Mesendoderm (in vitro differentiated cells): ENCODE data around the gene KLHL13. TPM values are rescaled to one million over a fixed set of nuclear protein-coding genes. Genes with fewer than 3 reads are reported as not detected.

ENCODE experiments used
- DNase-seq: peaks from one replicate; pipeline ENCODE4 v3.0.0; 2013
- H2AK5ac ChIP-seq: 2 replicates; pipeline ENCODE4 v1.6.1; 2013; ENCODE audit warnings: low read length, inconsistent platforms
- H2BK120ac ChIP-seq: 2 replicates; pipeline ENCODE4 v1.6.1; 2013; ENCODE audit warnings: low read depth, mild to moderate bottlenecking, low read length, moderate library complexity, mixed read lengths
- H2BK15ac ChIP-seq: replicated peaks from 2 replicates; pipeline ENCODE4 v1.6.1; 2013; ENCODE audit warnings: low read depth, mild to moderate bottlenecking, moderate library complexity
- H2BK5ac ChIP-seq: 2 replicates; pipeline ENCODE4 v1.6.1; 2013; ENCODE audit warnings: low read length, inconsistent platforms
- H3K18ac ChIP-seq: 2 replicates; pipeline ENCODE4 v1.6.1; 2013; ENCODE audit warnings: mild to moderate bottlenecking, low read length, mixed read lengths
- H3K23ac ChIP-seq: one replicate; pipeline ENCODE4 v1.6.1; 2013; ENCODE audit warnings: low read length
- H3K27ac ChIP-seq: 2 replicates; pipeline ENCODE4 v1.5.1; 2013; ENCODE audit warnings: low read depth, mild to moderate bottlenecking, inconsistent platforms, low read length, moderate library complexity
- H3K27me3 ChIP-seq: 2 replicates; pipeline ENCODE4 v1.6.1; 2013; ENCODE audit warnings: low read length, control low read depth, mild to moderate bottlenecking, inconsistent platforms; ENCODE audit not compliant: insufficient read depth, poor library complexity
- H3K36me3 ChIP-seq: 2 replicates; pipeline ENCODE4 v1.6.1; 2013; ENCODE audit warnings: low read length, inconsistent platforms; ENCODE audit not compliant: control insufficient read depth, insufficient read depth
- H3K4ac ChIP-seq: one replicate; pipeline ENCODE4 v1.6.1; 2013; ENCODE audit warnings: low read depth, mild to moderate bottlenecking, low read length, moderate library complexity
- H3K4me1 ChIP-seq: 2 replicates; pipeline ENCODE4 v1.6.1; 2013; ENCODE audit warnings: low read depth, low read length, inconsistent platforms; ENCODE audit not compliant: control insufficient read depth
- H3K4me2 ChIP-seq: 2 replicates; pipeline ENCODE4 v1.6.1; 2013; ENCODE audit warnings: low read length
- H3K4me3 ChIP-seq: 2 replicates; pipeline ENCODE4 v1.5.1; 2013; ENCODE audit warnings: mild to moderate bottlenecking, low read length
- H3K56ac ChIP-seq: one replicate; pipeline ENCODE4 v1.6.1; 2013; ENCODE audit warnings: low read length
- H3K79me1 ChIP-seq: 2 replicates; pipeline ENCODE4 v1.6.1; 2013; ENCODE audit warnings: low read length, inconsistent platforms
- H3K79me2 ChIP-seq: 2 replicates; pipeline ENCODE4 v1.6.1; 2013; ENCODE audit warnings: mild to moderate bottlenecking, low read length; ENCODE audit not compliant: control insufficient read depth, insufficient read depth
- H3K9ac ChIP-seq: 2 replicates; pipeline ENCODE4 v1.6.1; 2013; ENCODE audit warnings: low read length, inconsistent platforms
- H4K5ac ChIP-seq: one replicate; pipeline ENCODE4 v1.6.1; 2013; ENCODE audit warnings: low read length
- H4K8ac ChIP-seq: one replicate; pipeline ENCODE4 v1.6.1; 2013; ENCODE audit warnings: low read depth, mild to moderate bottlenecking, control low read depth, low read length, moderate library complexity
- WGBS: extraction: QIAGEN DNeasy Blood & Tissue Kit; methylation state at CpG from one replicate; pipeline ENCODE4 v1.1.7; 2013; ENCODE audit warnings: low lambda C conversion rate, missing lambda C conversion rate; ENCODE audit not compliant: insufficient coverage; ENCODE audit errors: extremely low coverage; 5-methylcytosine and 5-hydroxymethylcytosine counted together
- polyA plus RNA-seq, 2 experiments: library from polyadenylated mRNA; stranded (reverse); fragments of 200-250 nt; gene quantifications; one replicate each; pipeline ENCODE4 v1.2.3, GENCODE V29; 2013

The KLHL13 gene, protein sequence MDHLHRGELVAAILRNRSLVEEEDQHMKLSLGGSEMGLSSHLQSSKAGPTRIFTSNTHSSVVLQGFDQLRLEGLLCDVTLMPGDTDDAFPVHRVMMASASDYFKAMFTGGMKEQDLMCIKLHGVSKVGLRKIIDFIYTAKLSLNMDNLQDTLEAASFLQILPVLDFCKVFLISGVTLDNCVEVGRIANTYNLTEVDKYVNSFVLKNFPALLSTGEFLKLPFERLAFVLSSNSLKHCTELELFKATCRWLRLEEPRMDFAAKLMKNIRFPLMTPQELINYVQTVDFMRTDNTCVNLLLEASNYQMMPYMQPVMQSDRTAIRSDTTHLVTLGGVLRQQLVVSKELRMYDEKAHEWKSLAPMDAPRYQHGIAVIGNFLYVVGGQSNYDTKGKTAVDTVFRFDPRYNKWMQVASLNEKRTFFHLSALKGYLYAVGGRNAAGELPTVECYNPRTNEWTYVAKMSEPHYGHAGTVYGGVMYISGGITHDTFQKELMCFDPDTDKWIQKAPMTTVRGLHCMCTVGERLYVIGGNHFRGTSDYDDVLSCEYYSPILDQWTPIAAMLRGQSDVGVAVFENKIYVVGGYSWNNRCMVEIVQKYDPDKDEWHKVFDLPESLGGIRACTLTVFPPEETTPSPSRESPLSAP
- polyA plus RNA-seq (2013, experiment 1 of 2), result 1.2 TPM
- 1.3 TPM for polyA plus RNA-seq (2013, experiment 2 of 2)

- H2AK5ac ChIP-seq, result no peak within 1 kb of the TSS
- H3K56ac ChIP-seq, result peak within 1 kb of the TSS; percentile 81
- no peak within 1 kb of the TSS for H4K5ac ChIP-seq
- peak within 1 kb of the TSS; percentile 69 for H3K9ac ChIP-seq
- H2BK5ac ChIP-seq, result no peak within 1 kb of the TSS
- no peak within 1 kb of the TSS for H3K23ac ChIP-seq
- no peaks in the 10 kb centered on the region for H3K79me1 ChIP-seq
- H3K27me3 ChIP-seq, result no peaks in the 10 kb centered on the region
- H3K4me1 ChIP-seq, result no peaks in the 10 kb centered on the region
- H3K36me3 ChIP-seq, result no peaks in the 10 kb centered on the region
- H3K79me2 ChIP-seq, result no peaks in the 10 kb centered on the region
- H3K4ac ChIP-seq, result no peak within 1 kb of the TSS
- DNase-seq, result peak; percentile 39
- no peak within 1 kb of the TSS for H4K8ac ChIP-seq
- H2BK120ac ChIP-seq, result no peak within 1 kb of the TSS
- H3K27ac ChIP-seq, result no peak within 1 kb of the TSS
- peak within 1 kb of the TSS; percentile 36 for H3K4me2 ChIP-seq
- peak within 1 kb of the TSS; percentile 40 for H3K4me3 ChIP-seq
- peak within 1 kb of the TSS; percentile 46 for H3K18ac ChIP-seq
- H2BK15ac ChIP-seq, result no peak within 1 kb of the TSS
- no CpG with 5 or more reads among the region's 42 CpGs for WGBS
Measured at GRCh38 chrX:118116713-118117550, at the start of gene KLHL13. KLHL13 (minus strand) TSS chrX:118116810; CDS start chrX:118028473, 88,337 bp downstream.

GRCh38 chrX:118164138-118164537 lies 47.5 kb upstream of the KLHL13 start:
- Histone ChIP-seq H3K4ac (no peak overlapping the region), H4K8ac (no peak overlapping the region), H3K27me3 (no peaks in the 10 kb centered on the region), H2BK15ac (no peak overlapping the region), H3K18ac (no peak overlapping the region), H3K4me1 (no peaks in the 10 kb centered on the region), H3K4me3 (no peak overlapping the region), H3K4me2 (no peak overlapping the region), H3K56ac (no peak overlapping the region), H3K27ac (no peak overlapping the region), H4K5ac (no peak overlapping the region), H2BK120ac (no peak overlapping the region), H3K23ac (no peak overlapping the region), H2BK5ac (no peak overlapping the region), H3K79me2 (no peaks in the 10 kb centered on the region), H2AK5ac (no peak overlapping the region), H3K9ac (no peak overlapping the region), H3K79me1 (no peaks in the 10 kb centered on the region), H3K36me3 (no peaks in the 10 kb centered on the region)
- DNase-seq, result no peak
- no CpG with 5 or more reads among the region's 1 CpG for WGBS

- no CpG with 5 or more reads among the region's 7 CpGs for WGBS
- H2AK5ac ChIP-seq, result no peak overlapping the region
Measured at GRCh38 chrX:118156953-118157608, 40.5 kb upstream of the KLHL13 start.

GRCh38 chrX:118156254-118156952 lies 39.8 kb upstream of the KLHL13 start:
- Histone ChIP-seq H2BK5ac (no peak overlapping the region), H3K27ac (no peak overlapping the region)

More at GRCh38 chrX:118156953-118157608, 40.5 kb upstream of the KLHL13 start:
- DNase-seq, result peak; percentile 2
- Histone ChIP-seq H2BK120ac (no peak overlapping the region), H3K4me3 (no peak overlapping the region), H3K4ac (no peak overlapping the region), H3K27ac (no peak overlapping the region), H3K4me2 (no peak overlapping the region), H3K23ac (no peak overlapping the region), H3K4me1 (no peaks in the 10 kb centered on the region), H3K36me3 (no peaks in the 10 kb centered on the region), H3K9ac (no peak overlapping the region), H4K5ac (no peak overlapping the region), H4K8ac (no peak overlapping the region), H3K79me2 (no peaks in the 10 kb centered on the region), H3K56ac (no peak overlapping the region), H3K79me1 (no peaks in the 10 kb centered on the region), H3K27me3 (no peaks in the 10 kb centered on the region), H2BK15ac (no peak overlapping the region), H3K18ac (no peak overlapping the region), H2BK5ac (no peak overlapping the region)

GRCh38 chrX:118153270-118153669 lies 36.7 kb upstream of the KLHL13 start:
- no peak overlapping the region for H3K56ac ChIP-seq
- no peaks in the 10 kb centered on the region for H3K4me1 ChIP-seq
- no peak overlapping the region for H2AK5ac ChIP-seq
- no peak overlapping the region for H2BK120ac ChIP-seq
- no peak overlapping the region for H3K4me3 ChIP-seq
- no peak overlapping the region for H2BK15ac ChIP-seq
- H3K9ac ChIP-seq, result no peak overlapping the region
- H4K5ac ChIP-seq, result no peak overlapping the region
- H3K23ac ChIP-seq, result no peak overlapping the region
- H2BK5ac ChIP-seq, result no peak overlapping the region
- no peaks in the 10 kb centered on the region for H3K27me3 ChIP-seq
- no peaks in the 10 kb centered on the region for H3K79me1 ChIP-seq
- H3K27ac ChIP-seq, result no peak overlapping the region
- H3K4me2 ChIP-seq, result no peak overlapping the region
- no peaks in the 10 kb centered on the region for H3K79me2 ChIP-seq
- no peak overlapping the region for H3K4ac ChIP-seq
- no peak for DNase-seq
- H4K8ac ChIP-seq, result no peak overlapping the region
- no peak overlapping the region for H3K18ac ChIP-seq
- WGBS, result no CpG with 5 or more reads among the region's 1 CpG
- no peaks in the 10 kb centered on the region for H3K36me3 ChIP-seq

More at GRCh38 chrX:118156254-118156952, 39.8 kb upstream of the KLHL13 start:
- Histone ChIP-seq H3K27me3 (no peaks in the 10 kb centered on the region), H3K4me1 (no peaks in the 10 kb centered on the region), H3K9ac (no peak overlapping the region), H3K36me3 (no peaks in the 10 kb centered on the region), H2AK5ac (no peak overlapping the region), H2BK120ac (no peak overlapping the region), H3K4me3 (no peak overlapping the region), H3K23ac (no peak overlapping the region), H2BK15ac (no peak overlapping the region), H3K4me2 (no peak overlapping the region), H4K8ac (no peak overlapping the region), H3K4ac (no peak overlapping the region), H3K56ac (no peak overlapping the region), H4K5ac (no peak overlapping the region), H3K18ac (no peak overlapping the region), H3K79me1 (no peaks in the 10 kb centered on the region), H3K79me2 (no peaks in the 10 kb centered on the region)
- DNase-seq, result no peak
- WGBS, result no CpG with 5 or more reads among the region's 6 CpGs
